HG03159 (cell line): ENCODE results near the gene CNIH3.

Source experiments
- ATAC-seq: cut with Tn5 transposase; IDR thresholded peaks from one replicate; pipeline ENCODE4 v1.9.1; 2021; ENCODE audit warnings: mild to moderate bottlenecking, moderate library complexity; ENCODE audit not compliant: unreplicated experiment

Gene CNIH3

GRCh38 chr1:224767676-224768075 lies 151.6 kb downstream of the CNIH3 start:
- no peak for ATAC-seq

GRCh38 chr1:224768971-224769370 lies 152.9 kb downstream of the CNIH3 start:
- ATAC-seq, result no peak

GRCh38 chr1:224769452-224770335 lies 153.6 kb downstream of the CNIH3 start:
- no peak for ATAC-seq

GRCh38 chr1:224770336-224770693 lies 154.2 kb downstream of the CNIH3 start:
- ATAC-seq, result no peak

GRCh38 chr1:224773646-224774045 lies 157.5 kb downstream of the CNIH3 start:
- no peak for ATAC-seq

DNA sequence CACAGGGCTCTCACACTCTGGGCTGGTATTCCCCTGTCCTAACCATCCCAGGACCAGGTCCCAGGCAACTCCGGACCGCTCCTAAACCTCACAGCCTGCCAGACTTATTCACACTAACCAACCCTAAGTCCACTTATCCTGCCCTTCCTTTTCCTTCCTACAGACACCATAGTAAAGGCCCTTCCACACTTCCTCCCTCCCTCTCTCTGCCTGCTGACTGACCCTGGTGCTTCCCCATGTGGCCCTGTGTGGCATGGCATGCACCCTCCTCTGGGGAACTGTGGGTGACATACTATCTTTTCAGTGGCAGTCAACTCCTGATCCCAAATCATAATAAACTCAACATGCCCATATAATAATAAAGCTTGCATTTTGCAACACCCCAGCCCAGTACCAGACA lies 158.3 kb downstream of the CNIH3 start:
- no peak for ATAC-seq

DNA sequence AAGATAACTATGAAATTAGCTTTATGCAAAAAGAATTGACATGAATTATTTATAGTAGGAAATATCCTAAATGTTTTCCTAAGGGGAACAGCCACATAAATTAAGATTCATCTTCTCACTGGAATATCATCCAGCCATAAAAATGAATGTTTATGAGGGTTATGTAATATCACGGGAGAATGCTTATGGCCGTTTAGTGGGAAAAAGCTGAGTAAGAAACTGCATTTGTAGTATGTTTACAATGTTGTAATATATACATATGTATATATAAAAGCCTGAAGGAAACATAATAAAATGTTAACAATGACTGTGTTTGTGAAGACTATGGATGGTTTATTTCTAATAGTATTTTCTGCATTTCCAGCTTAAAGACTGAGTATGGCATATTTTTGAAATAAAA lies 161.1 kb downstream of the CNIH3 start:
- ATAC-seq, result no peak

DNA sequence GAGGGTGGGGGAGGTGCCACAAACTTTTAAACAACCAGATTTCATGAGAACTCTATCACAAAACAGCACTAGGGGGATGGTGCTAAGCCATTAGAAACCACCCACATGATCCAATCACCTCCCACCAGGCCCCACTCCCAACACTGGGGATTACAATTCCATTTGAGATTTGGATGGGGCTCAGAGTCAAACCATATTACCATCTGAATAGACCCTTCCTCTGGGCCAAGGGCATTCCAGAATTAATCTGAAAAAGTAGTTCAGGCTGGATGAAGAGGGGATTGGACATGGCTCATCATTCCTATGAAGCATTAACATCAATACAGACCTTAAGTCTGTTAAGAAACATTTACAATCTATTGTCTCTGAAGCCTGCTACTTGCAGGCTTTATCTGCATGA lies 163.4 kb downstream of the CNIH3 start:
- ATAC-seq, result no peak

- ATAC-seq, result no peak
Observed at GRCh38 chr1:224780736-224781135, 164.6 kb downstream of the CNIH3 start.

DNA sequence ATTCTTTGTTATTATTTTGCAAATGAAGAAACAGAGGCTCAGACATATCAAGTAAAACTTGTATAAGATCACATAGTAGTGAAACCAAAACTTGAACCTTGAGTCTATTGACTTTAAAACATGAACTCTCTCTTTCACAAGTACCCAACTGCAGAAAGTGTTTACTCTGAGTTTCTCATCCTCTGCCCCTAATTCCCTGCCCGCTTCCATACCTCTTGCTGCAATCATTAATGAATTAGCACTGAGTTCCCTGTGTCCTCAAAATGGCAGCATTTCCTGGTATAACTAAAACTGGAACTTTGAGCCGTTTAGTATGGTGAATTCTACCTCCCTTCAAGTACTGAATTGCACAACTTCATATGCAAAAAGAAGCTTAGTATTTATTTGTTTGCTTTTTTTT lies 165.7 kb downstream of the CNIH3 start:
- ATAC-seq, result peak; percentile 56

- peak; percentile 10 for ATAC-seq
Observed at GRCh38 chr1:224782281-224783000, 166.3 kb downstream of the CNIH3 start.

DNA sequence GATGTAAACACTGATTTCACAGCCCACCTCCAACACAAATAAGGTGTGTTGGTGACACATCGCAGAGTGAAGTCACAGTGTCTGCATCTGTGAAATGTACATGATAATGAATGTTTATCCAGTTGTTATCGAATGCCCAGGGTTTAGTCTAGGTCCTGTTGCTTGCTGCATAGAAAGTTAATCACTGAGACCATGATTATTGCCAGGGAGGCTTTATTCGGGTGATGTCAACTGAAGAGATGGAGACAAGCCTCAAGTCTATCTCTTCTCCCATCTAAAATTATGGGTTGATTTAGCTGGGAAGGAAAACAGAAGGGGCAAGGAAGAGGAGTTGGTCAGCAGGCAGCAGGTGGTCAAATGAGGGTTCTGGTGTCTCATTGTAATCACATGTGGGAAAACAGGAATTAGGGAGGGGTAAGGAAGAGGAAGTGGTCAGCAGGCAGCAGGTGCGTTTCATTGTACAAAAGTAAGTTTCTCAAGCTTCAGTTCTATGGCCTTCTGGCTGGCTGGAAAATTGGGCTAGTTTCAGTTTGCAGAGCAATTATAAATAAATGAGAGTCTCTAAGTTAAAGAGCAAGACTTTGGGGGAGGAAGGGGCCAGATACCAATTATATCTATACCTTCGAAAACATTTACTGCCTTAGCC lies 167.0 kb downstream of the CNIH3 start:
- peak; percentile 61 for ATAC-seq

- no peak for ATAC-seq
Observed at GRCh38 chr1:224784265-224785039, 168.3 kb downstream of the CNIH3 start.

DNA sequence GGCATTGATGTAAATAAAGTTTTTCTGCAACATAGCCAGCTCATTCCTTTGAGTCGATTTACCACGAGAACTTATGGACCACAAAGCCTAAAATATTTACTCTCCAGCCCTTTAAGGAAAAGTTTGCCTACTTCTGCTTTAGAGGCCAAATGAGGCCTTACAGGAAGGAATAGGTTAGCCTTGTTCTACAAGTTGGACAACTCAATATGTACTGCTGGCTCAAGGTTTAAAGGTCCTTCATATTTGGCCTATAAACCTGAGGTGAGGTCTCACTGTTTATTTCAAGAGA lies 168.9 kb downstream of the CNIH3 start:
- no peak for ATAC-seq

GRCh38 chr1:224785622-224786021 lies 169.5 kb downstream of the CNIH3 start:
- ATAC-seq, result no peak

- ATAC-seq, result no peak
Observed at GRCh38 chr1:224786533-224787250, 170.6 kb downstream of the CNIH3 start.

DNA sequence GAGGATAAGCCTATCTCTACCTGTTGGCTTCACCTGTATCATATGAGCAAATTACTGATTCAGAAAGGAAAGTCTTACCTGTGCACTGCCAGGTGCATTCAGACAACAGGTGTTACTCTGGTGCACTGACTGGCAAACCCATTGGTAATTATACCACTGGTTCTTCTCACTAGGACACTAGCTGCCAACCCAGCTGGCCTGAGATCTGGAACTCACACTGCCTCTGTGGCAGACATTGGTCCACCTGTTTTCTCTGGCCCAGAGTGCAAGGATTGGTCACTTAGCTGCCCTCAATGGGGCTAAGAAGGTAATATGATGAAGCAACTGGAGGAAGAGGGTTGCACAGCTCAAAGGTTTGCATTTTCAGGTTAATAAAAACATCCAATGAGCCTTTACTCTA lies 173.2 kb downstream of the CNIH3 start:
- no peak for ATAC-seq
